H9 (cell line): Measurements from ENCODE around the gene TUBGCP6. TPM values are rescaled to one million over a fixed set of nuclear protein-coding genes. Genes with fewer than 3 reads are reported as not detected.

Experiments
- DNase-seq: peaks from one replicate; pipeline ENCODE4 v3.0.0-alpha.2; 2017
- H2AFZ ChIP-seq: one replicate; pipeline ENCODE4 v1.6.1; 2013; ENCODE audit warnings: mild to moderate bottlenecking, low read length, control low read depth, moderate library complexity
- H2AK5ac ChIP-seq: 2 replicates; pipeline ENCODE4 v1.6.1; 2013; ENCODE audit warnings: low read length, control low read depth, mixed read lengths; ENCODE audit not compliant: insufficient read length
- H2BK120ac ChIP-seq: one replicate; pipeline ENCODE4 v1.6.1; 2013; ENCODE audit warnings: low read depth, mild to moderate bottlenecking, low read length, control low read depth, inconsistent platforms; ENCODE audit not compliant: poor library complexity, severe bottlenecking
- H2BK12ac ChIP-seq: 2 replicates; pipeline ENCODE4 v1.6.1; 2013; ENCODE audit warnings: low read length, control low read depth, mixed read lengths, low read depth; ENCODE audit not compliant: insufficient read length
- H2BK15ac ChIP-seq: 2 replicates; pipeline ENCODE4 v1.6.1; 2013; ENCODE audit warnings: low read depth, low read length, control low read depth
- H2BK20ac ChIP-seq: one replicate; pipeline ENCODE4 v1.6.1; 2013; ENCODE audit warnings: low read depth, mild to moderate bottlenecking, low read length, control low read depth, inconsistent platforms; ENCODE audit not compliant: poor library complexity, severe bottlenecking
- H2BK5ac ChIP-seq: 2 replicates; pipeline ENCODE4 v1.6.1; 2013; ENCODE audit warnings: low read length, control low read depth, mixed read lengths; ENCODE audit not compliant: insufficient read length
- H3K14ac ChIP-seq: 2 replicates; pipeline ENCODE4 v1.6.1; 2013; ENCODE audit warnings: low read length, control low read depth; ENCODE audit not compliant: insufficient read depth
- H3K18ac ChIP-seq: 2 replicates; pipeline ENCODE4 v1.6.1; 2013; ENCODE audit warnings: low read depth, mild to moderate bottlenecking, mixed read lengths, low read length, control low read depth; ENCODE audit not compliant: insufficient read length
- H3K23ac ChIP-seq: 2 replicates; pipeline ENCODE4 v1.6.1; 2013; ENCODE audit warnings: low read length, control low read depth, mixed read lengths, low read depth; ENCODE audit not compliant: insufficient read length
- H3K23me2 ChIP-seq: 2 replicates; pipeline ENCODE4 v1.6.1; 2013; ENCODE audit warnings: low read depth, mild to moderate bottlenecking, mixed read lengths, low read length, control low read depth; ENCODE audit not compliant: insufficient read length, poor library complexity, severe bottlenecking
- H3K27ac ChIP-seq: 2 replicates; pipeline ENCODE4 v1.5.1; 2013; ENCODE audit warnings: low read length, control low read depth, mixed read lengths, low read depth; ENCODE audit not compliant: insufficient read length
- H3K27me3 ChIP-seq: 2 replicates; pipeline ENCODE4 v1.6.1; 2013; ENCODE audit warnings: low read length, control low read depth, inconsistent platforms; ENCODE audit not compliant: insufficient read depth
- H3K4ac ChIP-seq: 2 replicates; pipeline ENCODE4 v1.6.1; 2013; ENCODE audit warnings: low read depth, mild to moderate bottlenecking, control low read depth, inconsistent platforms, low read length, moderate library complexity
- H3K4me1 ChIP-seq: 2 replicates; pipeline ENCODE4 v1.6.1; 2013; ENCODE audit warnings: low read length, control low read depth, inconsistent platforms; ENCODE audit not compliant: insufficient read depth
- H3K4me2 ChIP-seq: 2 replicates; pipeline ENCODE4 v1.6.1; 2013; ENCODE audit warnings: low read length, control low read depth, mixed read lengths; ENCODE audit not compliant: insufficient read length, insufficient read depth
- H3K56ac ChIP-seq: 2 replicates; pipeline ENCODE4 v1.6.1; 2013; ENCODE audit warnings: low read depth, mild to moderate bottlenecking, mixed read lengths, low read length, control low read depth; ENCODE audit not compliant: insufficient read length
- H3K79me1 ChIP-seq: 2 replicates; pipeline ENCODE4 v1.6.1; 2013; ENCODE audit warnings: low read depth, mild to moderate bottlenecking, moderate library complexity, low read length, control low read depth, inconsistent platforms; ENCODE audit not compliant: insufficient read depth, poor library complexity, severe bottlenecking
- H3K79me2 ChIP-seq: 2 replicates; pipeline ENCODE4 v1.6.1; 2013; ENCODE audit warnings: low read length, control low read depth, inconsistent platforms; ENCODE audit not compliant: insufficient read depth
- H3K9ac ChIP-seq: 2 replicates; pipeline ENCODE4 v1.6.1; 2013; ENCODE audit warnings: low read length, control low read depth, mixed read lengths; ENCODE audit not compliant: insufficient read length; ENCODE audit errors: extremely low read depth
- H3K9me3 ChIP-seq: one replicate; pipeline ENCODE4 v1.6.1; 2013; ENCODE audit warnings: low read depth, low read length, inconsistent platforms; ENCODE audit not compliant: control insufficient read depth
- H3T11ph ChIP-seq: one replicate; pipeline ENCODE4 v1.6.1; 2013; ENCODE audit warnings: mild to moderate bottlenecking, low read length, control low read depth, inconsistent platforms
- H4K20me1 ChIP-seq: one replicate; pipeline ENCODE4 v1.6.1; 2013; ENCODE audit not compliant: control insufficient read depth, insufficient read length, insufficient read depth
- H4K5ac ChIP-seq: 2 replicates; pipeline ENCODE4 v1.6.1; 2013; ENCODE audit warnings: low read depth, mild to moderate bottlenecking, mixed read lengths, low read length, control low read depth; ENCODE audit not compliant: insufficient read length
- H4K8ac ChIP-seq: replicated peaks from 2 replicates; pipeline ENCODE4 v1.6.1; 2013; ENCODE audit warnings: low read length, control low read depth, mixed read lengths, low read depth; ENCODE audit not compliant: insufficient read length
- H4K91ac ChIP-seq: 2 replicates; pipeline ENCODE4 v1.6.1; 2013; ENCODE audit warnings: low read depth, mild to moderate bottlenecking, moderate library complexity, mixed read lengths, low read length, control low read depth; ENCODE audit not compliant: insufficient read length
- H3K27ac Mint-ChIP-seq, 3 experiments: 2 replicates in 2 of 3; 3 replicates in 1 of 3; pipeline ENCODE4 v1.8.0; 2020 to 2021; ENCODE audit warnings: mixed read lengths in 3 of 3, mild to moderate bottlenecking in 1 of 3, moderate library complexity in 1 of 3
- H3K27me3 Mint-ChIP-seq: 2 replicates; pipeline ENCODE4 v1.8.0; 2021; ENCODE audit warnings: low read depth, mild to moderate bottlenecking, moderate library complexity, mixed read lengths
- H3K36me3 Mint-ChIP-seq, 3 experiments: 2 replicates in 2 of 3; 3 replicates in 1 of 3; pipeline ENCODE4 v1.8.0; 2020 to 2021; ENCODE audit warnings: low read depth in 3 of 3, mixed read lengths in 3 of 3; ENCODE audit not compliant: insufficient read depth in 1 of 3
- H3K4me1 Mint-ChIP-seq, 2 experiments: 2 replicates each; pipeline ENCODE4 v1.8.0; 2020; ENCODE audit warnings: mixed read lengths in 2 of 2
- H3K4me3 Mint-ChIP-seq, 2 experiments: 2 replicates in 1 of 2; 3 replicates in 1 of 2; pipeline ENCODE4 v1.8.0; 2020 to 2021; ENCODE audit warnings: mild to moderate bottlenecking in 2 of 2, mixed read lengths in 2 of 2, moderate library complexity in 1 of 2
- H3K9me3 Mint-ChIP-seq, 2 experiments: 2 replicates in 1 of 2; 3 replicates in 1 of 2; pipeline ENCODE4 v1.8.0; 2020; ENCODE audit warnings: mild to moderate bottlenecking in 2 of 2, mixed read lengths in 2 of 2, moderate library complexity in 1 of 2
- CTCF ChIP-seq: fragments of 200-600 bp; sonication (generic); conservative IDR thresholded peaks from 3 replicates; pipeline ENCODE4 v1.8.0; 2021; ENCODE audit warnings: antibody characterized with exemption, mild to moderate bottlenecking
- WGBS: extraction: QIAGEN DNeasy Blood & Tissue Kit; methylation state at CpG from one replicate; pipeline ENCODE4 v1.1.7; 2013; ENCODE audit warnings: missing lambda C conversion rate, low lambda C conversion rate, mixed read lengths; ENCODE audit not compliant: insufficient read length; ENCODE audit errors: extremely low coverage; 5-methylcytosine and 5-hydroxymethylcytosine counted together
- total RNA-seq: library from RNA; stranded (reverse); gene quantifications from 2 replicates; pipeline ENCODE4 v1.2.1, GENCODE V29; 2021

Gene TUBGCP6
- total RNA-seq, 1 experiment from 2014 or later = 29.0 TPM

DNA sequence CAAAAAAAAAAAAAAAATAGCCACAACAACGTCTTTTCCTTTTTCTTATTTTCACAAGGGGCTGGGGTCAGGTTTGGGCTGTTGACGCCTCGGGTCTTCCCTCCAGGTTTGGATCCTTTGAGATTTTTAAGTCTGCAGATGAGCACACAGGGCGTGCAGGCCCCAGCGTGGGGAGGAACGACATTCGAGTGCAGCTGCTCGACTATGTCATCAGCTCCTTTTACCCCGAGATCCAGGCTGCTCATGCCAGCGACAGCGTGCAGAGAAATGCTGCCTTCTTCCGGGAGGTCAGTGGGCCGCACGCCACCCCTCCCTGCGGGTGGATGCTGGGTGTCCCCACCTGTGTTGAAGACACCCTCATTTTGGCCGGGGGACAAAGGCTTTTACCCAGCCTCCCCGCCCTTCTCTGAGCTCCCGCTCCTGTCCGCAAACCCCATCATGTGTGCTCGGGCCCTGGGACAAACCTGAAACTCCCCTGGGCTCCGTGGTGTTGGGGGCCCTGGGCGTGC lies 36.3 kb downstream of the TUBGCP6 start:
- Histone ChIP-seq H3K56ac (no peak overlapping the region), H2BK15ac (no peak overlapping the region), H3K27me3 (no peaks in the 10 kb centered on the region), H2BK5ac (no peak overlapping the region), H3K79me2 (no peaks in the 10 kb centered on the region; the same call in 1 of the 2 replicates), H3K18ac (no peak overlapping the region), H2BK120ac (no peak overlapping the region), H2AFZ (no peak overlapping the region), H3K9me3 (no peaks in the 10 kb centered on the region), H3K4ac (no peak overlapping the region), H3K79me1 (no peaks in the 10 kb centered on the region), H4K91ac (no peak overlapping the region), H3T11ph (no peak overlapping the region), H4K8ac (no peak overlapping the region), H3K4me2 (no peak overlapping the region), H4K20me1 (no peaks in the 10 kb centered on the region), H3K4me1 (no peaks in the 10 kb centered on the region), H2AK5ac (no peak overlapping the region), H3K9ac (no peak overlapping the region), H3K23me2 (no peaks in the 10 kb centered on the region), H4K5ac (no peak overlapping the region), H3K23ac (no peak overlapping the region), H3K14ac (no peak overlapping the region), H2BK12ac (no peak overlapping the region), H2BK20ac (no peak overlapping the region), H3K27ac (no peak overlapping the region)
- no CpG with 5 or more reads among the region's 22 CpGs for WGBS
- no peak for TF ChIP-seq CTCF
- Mint-ChIP-seq H3K27ac (no peak overlapping the region; a peak in 1 of 7 replicates), H3K9me3 (peaks cover 0 to 7% of the 10 kb centered on the region in 2 experiments; a peak in 1 of 5 replicates), H3K4me1 (peaks cover 2 to 6% of the 10 kb centered on the region in 2 experiments; a peak in 2 of 4 replicates), H3K4me3 (no peak overlapping the region), H3K27me3 (no peaks in the 10 kb centered on the region), H3K36me3 (peaks cover 27 to 64% (median 62%) of the 10 kb centered on the region in 3 experiments; a peak in 6 of 7 replicates)
- DNase-seq = no peak
